Measurements from ENCODE around the gene LRRC40. TPM values are rescaled to one million over a fixed set of nuclear protein-coding genes. Genes with fewer than 3 reads are reported as not detected.

Gene LRRC40
- polyA plus RNA-seq, 1 donor from 2014 or later, result 107 TPM

- no peaks in the 10 kb centered on the region for H3K36me3 ChIP-seq (ENCODE audit: insufficient read depth, low read length)
- peak overlapping the region; percentile 100 for H3K4me2 ChIP-seq (ENCODE audit: low read length)
- H3K9ac ChIP-seq (ENCODE audit: low read length), result peak overlapping the region; percentile 94
- H3F3A ChIP-seq (ENCODE audit: insufficient read depth, low read length, poor library complexity, severe bottlenecking), result peaks cover 10% of the 10 kb centered on the region
- no peaks in the 10 kb centered on the region for H3K27me3 ChIP-seq (ENCODE audit: insufficient read depth, low read depth, low read length)
- H2AFZ ChIP-seq (ENCODE audit: low read depth, low read length), result peak overlapping the region; percentile 99
- TF ChIP-seq SMC3 (conservative IDR thresholded peaks at IDR 0.05; ENCODE audit: poor library complexity) (no peak), POLR2AphosphoS5 (IDR thresholded peaks at IDR 0.05) (no peak), TAF1 (IDR thresholded peaks at IDR 0.05; ENCODE audit: low read depth) (no peak), MXI1 (conservative IDR thresholded peaks at IDR 0.05; ENCODE audit: poor library complexity, severe bottlenecking) (no peak), REST (IDR thresholded peaks at IDR 0.05; ENCODE audit: borderline replicate concordance) (no peak), RAD21 (conservative IDR thresholded peaks at IDR 0.05) (no peak), EZH2 (IDR thresholded peaks at IDR 0.05; ENCODE audit: borderline replicate concordance, insufficient read depth, low read length, poor library complexity, severe bottlenecking) (no peak), EP300 (conservative IDR thresholded peaks at IDR 0.05; ENCODE audit: poor library complexity, severe bottlenecking) (no peak)
- TF ChIP-seq, protein P1, sequence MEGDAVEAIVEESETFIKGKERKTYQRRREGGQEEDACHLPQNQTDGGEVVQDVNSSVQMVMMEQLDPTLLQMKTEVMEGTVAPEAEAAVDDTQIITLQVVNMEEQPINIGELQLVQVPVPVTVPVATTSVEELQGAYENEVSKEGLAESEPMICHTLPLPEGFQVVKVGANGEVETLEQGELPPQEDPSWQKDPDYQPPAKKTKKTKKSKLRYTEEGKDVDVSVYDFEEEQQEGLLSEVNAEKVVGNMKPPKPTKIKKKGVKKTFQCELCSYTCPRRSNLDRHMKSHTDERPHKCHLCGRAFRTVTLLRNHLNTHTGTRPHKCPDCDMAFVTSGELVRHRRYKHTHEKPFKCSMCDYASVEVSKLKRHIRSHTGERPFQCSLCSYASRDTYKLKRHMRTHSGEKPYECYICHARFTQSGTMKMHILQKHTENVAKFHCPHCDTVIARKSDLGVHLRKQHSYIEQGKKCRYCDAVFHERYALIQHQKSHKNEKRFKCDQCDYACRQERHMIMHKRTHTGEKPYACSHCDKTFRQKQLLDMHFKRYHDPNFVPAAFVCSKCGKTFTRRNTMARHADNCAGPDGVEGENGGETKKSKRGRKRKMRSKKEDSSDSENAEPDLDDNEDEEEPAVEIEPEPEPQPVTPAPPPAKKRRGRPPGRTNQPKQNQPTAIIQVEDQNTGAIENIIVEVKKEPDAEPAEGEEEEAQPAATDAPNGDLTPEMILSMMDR (IDR thresholded peaks at IDR 0.05; ENCODE audit: poor library complexity, severe bottlenecking), result no peak
- H3K9me3 ChIP-seq (ENCODE audit: low read length), result no peaks in the 10 kb centered on the region
- H4K20me1 ChIP-seq (ENCODE audit: insufficient read depth), result peaks cover 18% of the 10 kb centered on the region
- H3K79me2 ChIP-seq (replicated peaks; ENCODE audit: insufficient read depth, low read length), result peaks cover 76% of the 10 kb centered on the region
- peak overlapping the region; percentile 87 for H3K4me3 ChIP-seq (ENCODE audit: low read length)
- H3K27ac ChIP-seq (ENCODE audit: low read length), result peak overlapping the region; percentile 98
- no peaks in the 10 kb centered on the region for H3K9me2 ChIP-seq (ENCODE audit: insufficient read depth, low read length)
Observed at GRCh38 chr1:70220517-70221237, 15.3 kb upstream of the LRRC40 start.

- Histone ChIP-seq H3K36me3 (ENCODE audit: insufficient read depth, low read length) (no peaks in the 10 kb centered on the region), H3K4me3 (ENCODE audit: low read length) (no peak overlapping the region), H3K79me2 (replicated peaks; ENCODE audit: insufficient read depth, low read length) (peaks cover 76% of the 10 kb centered on the region), H3K9me2 (ENCODE audit: insufficient read depth, low read length) (no peaks in the 10 kb centered on the region), H3K9me3 (ENCODE audit: low read length) (no peaks in the 10 kb centered on the region), H3K27ac (ENCODE audit: low read length) (peak overlapping the region; percentile 98), H3K4me2 (ENCODE audit: low read length) (no peak overlapping the region), H4K20me1 (ENCODE audit: insufficient read depth) (peaks cover 17% of the 10 kb centered on the region), H3F3A (ENCODE audit: insufficient read depth, low read length, poor library complexity, severe bottlenecking) (peaks cover 10% of the 10 kb centered on the region), H3K9ac (ENCODE audit: low read length) (no peak overlapping the region), H2AFZ (ENCODE audit: low read depth, low read length) (no peak overlapping the region), H3K27me3 (ENCODE audit: insufficient read depth, low read depth, low read length) (no peaks in the 10 kb centered on the region)
- TF ChIP-seq POLR2AphosphoS5 (IDR thresholded peaks at IDR 0.05), result no peak
- TF ChIP-seq TAF1 (IDR thresholded peaks at IDR 0.05; ENCODE audit: low read depth), result no peak
- TF ChIP-seq SMC3 (conservative IDR thresholded peaks at IDR 0.05; ENCODE audit: poor library complexity), result no peak
- no peak for TF ChIP-seq EP300 (conservative IDR thresholded peaks at IDR 0.05; ENCODE audit: poor library complexity, severe bottlenecking)
Observed at GRCh38 chr1:70220015-70220414, 14.6 kb upstream of the LRRC40 start.

All from neural cell (in vitro differentiated cells).